Measurements from ENCODE around the gene SLC25A25.
"Not testable (repeated sequence)": the region's sequence is repeated elsewhere in the genome, so short reads cannot be mapped to it uniquely, and the experiment has no call there.

- TF ChIP-seq POLR2A, POLR2AphosphoS5, CTCF (IDR thresholded peaks at IDR 0.05): not testable (repeated sequence)
Measured at GRCh38 chr9:128045409-128045808, 22.6 kb upstream of the SLC25A25 start.
